KMS-11 (cell line): Measurements from ENCODE around the gene DDB1.

Experiments used
- H2AFZ ChIP-seq: fragments of 200-600 bp; sonication (generic); 2 replicates; pipeline ENCODE4 v1.6.1; 2016; ENCODE audit warnings: antibody characterized with exemption, mixed run types, low read depth
- H3K27ac ChIP-seq: fragments of 200-600 bp; sonication (generic); 2 replicates; pipeline ENCODE4 v1.6.1; 2016; ENCODE audit warnings: mild to moderate bottlenecking, mixed run types
- H3K27me3 ChIP-seq: fragments of 200-600 bp; sonication (generic); 2 replicates; pipeline ENCODE4 v1.6.1; 2017; ENCODE audit warnings: mild to moderate bottlenecking, low read depth, mixed run types, moderate library complexity; ENCODE audit not compliant: insufficient read depth
- H3K36me3 ChIP-seq: fragments of 200-600 bp; sonication (generic); 2 replicates; pipeline ENCODE4 v1.6.1; 2017; ENCODE audit warnings: mild to moderate bottlenecking, mixed run types; ENCODE audit not compliant: insufficient read depth
- H3K4me1 ChIP-seq: fragments of 200-600 bp; sonication (generic); 2 replicates; pipeline ENCODE4 v1.6.1; 2016; ENCODE audit warnings: mild to moderate bottlenecking, low read depth, mixed run types; ENCODE audit not compliant: poor library complexity, severe bottlenecking
- H3K4me2 ChIP-seq: fragments of 200-600 bp; sonication (generic); 2 replicates; pipeline ENCODE4 v1.7.0; 2016; ENCODE audit warnings: mild to moderate bottlenecking, mixed run types
- H3K4me3 ChIP-seq: fragments of 200-600 bp; sonication (generic); IDR thresholded peaks from 2 replicates; pipeline ENCODE4 v1.6.1; 2017; ENCODE audit warnings: low read depth, low read length, mixed read lengths; ENCODE audit not compliant: insufficient read depth
- H3K79me2 ChIP-seq: fragments of 200-600 bp; sonication (generic); 2 replicates; pipeline ENCODE4 v1.6.1; 2016; ENCODE audit warnings: low read depth, mixed run types; ENCODE audit not compliant: insufficient read depth
- H3K9ac ChIP-seq: fragments of 200-600 bp; sonication (generic); 2 replicates; pipeline ENCODE4 v1.6.1; 2016; ENCODE audit warnings: mild to moderate bottlenecking, mixed run types
- H4K20me1 ChIP-seq: fragments of 200-600 bp; sonication (generic); 2 replicates; pipeline ENCODE4 v1.6.1; 2016; ENCODE audit warnings: mild to moderate bottlenecking, mixed run types; ENCODE audit not compliant: insufficient read depth
- TF ChIP-seq, protein P1 (sequence below): fragments of 200-600 bp; sonication (generic); conservative IDR thresholded peaks from 2 replicates; pipeline ENCODE4 v1.6.1; 2017; ENCODE audit warnings: low read depth, mild to moderate bottlenecking, antibody characterized with exemption, low read length, moderate library complexity, mixed read lengths

The DDB1 gene

DNA sequence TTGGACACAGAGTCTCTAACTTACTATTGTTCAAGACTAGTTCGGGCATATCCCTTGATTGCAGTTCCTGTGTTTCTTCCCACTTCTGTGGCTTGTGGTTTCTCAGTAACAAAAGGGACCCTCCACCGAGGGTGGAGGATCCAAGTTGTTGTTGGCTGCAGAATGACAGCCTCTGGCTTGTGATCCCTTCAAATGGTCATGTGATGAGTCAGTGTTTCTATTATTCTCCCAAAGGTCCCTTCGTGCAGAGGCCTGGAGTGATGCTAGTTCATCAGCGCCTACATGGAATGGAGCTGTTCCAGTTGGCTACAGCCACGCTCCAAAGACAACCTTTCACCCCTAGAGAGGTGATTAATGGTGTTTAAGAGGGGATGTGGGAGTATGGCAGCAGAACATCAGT, 35.2 kb downstream of the DDB1 start:
- H3K9ac ChIP-seq = no peak overlapping the region; the same call in 1 of the 2 replicates
- H3K79me2 ChIP-seq = no peaks in the 10 kb centered on the region
- H3K4me2 ChIP-seq = peak overlapping the region; percentile 43
- H3K27me3 ChIP-seq = no peaks in the 10 kb centered on the region
- no peak overlapping the region for H2AFZ ChIP-seq
- TF ChIP-seq, protein P1, sequence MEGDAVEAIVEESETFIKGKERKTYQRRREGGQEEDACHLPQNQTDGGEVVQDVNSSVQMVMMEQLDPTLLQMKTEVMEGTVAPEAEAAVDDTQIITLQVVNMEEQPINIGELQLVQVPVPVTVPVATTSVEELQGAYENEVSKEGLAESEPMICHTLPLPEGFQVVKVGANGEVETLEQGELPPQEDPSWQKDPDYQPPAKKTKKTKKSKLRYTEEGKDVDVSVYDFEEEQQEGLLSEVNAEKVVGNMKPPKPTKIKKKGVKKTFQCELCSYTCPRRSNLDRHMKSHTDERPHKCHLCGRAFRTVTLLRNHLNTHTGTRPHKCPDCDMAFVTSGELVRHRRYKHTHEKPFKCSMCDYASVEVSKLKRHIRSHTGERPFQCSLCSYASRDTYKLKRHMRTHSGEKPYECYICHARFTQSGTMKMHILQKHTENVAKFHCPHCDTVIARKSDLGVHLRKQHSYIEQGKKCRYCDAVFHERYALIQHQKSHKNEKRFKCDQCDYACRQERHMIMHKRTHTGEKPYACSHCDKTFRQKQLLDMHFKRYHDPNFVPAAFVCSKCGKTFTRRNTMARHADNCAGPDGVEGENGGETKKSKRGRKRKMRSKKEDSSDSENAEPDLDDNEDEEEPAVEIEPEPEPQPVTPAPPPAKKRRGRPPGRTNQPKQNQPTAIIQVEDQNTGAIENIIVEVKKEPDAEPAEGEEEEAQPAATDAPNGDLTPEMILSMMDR = no peak
- H3K4me3 ChIP-seq = no peak overlapping the region
- peaks cover 61% of the 10 kb centered on the region for H3K4me1 ChIP-seq
- no peaks in the 10 kb centered on the region for H3K36me3 ChIP-seq
- no peaks in the 10 kb centered on the region for H4K20me1 ChIP-seq
- peak overlapping the region; percentile 42 for H3K27ac ChIP-seq

DNA sequence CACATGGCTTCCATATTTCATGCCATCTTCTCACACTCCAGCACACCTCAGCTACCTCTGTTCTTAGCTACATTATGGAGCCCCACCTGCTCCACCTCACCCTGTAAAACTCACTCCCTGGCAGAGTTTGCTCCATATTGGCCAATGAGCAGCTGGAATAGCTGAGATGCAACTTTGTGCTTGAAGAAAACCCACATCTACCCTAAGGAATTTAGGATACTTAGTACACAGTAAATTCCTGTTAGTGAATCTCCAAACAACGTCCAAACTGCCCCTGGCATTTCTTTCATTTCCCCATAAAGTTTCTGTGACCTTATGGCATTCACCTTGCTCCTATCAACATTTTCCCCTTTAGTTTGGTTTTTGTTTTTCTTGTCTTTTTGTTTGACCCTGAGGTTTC, 35.6 kb downstream of the DDB1 start:
- peak overlapping the region; percentile 42; the same call in 1 of the 2 replicates for H3K27ac ChIP-seq
- H3K4me2 ChIP-seq = peak overlapping the region; percentile 43

GRCh38 chr11:61295596-61295926, 37.3 kb downstream of the DDB1 start:
- Histone ChIP-seq H3K4me2 (peak overlapping the region; percentile 83; the same call in 1 of the 2 replicates), H3K9ac (no peak overlapping the region), H4K20me1 (no peaks in the 10 kb centered on the region), H3K79me2 (no peaks in the 10 kb centered on the region), H3K36me3 (no peaks in the 10 kb centered on the region), H2AFZ (no peak overlapping the region), H3K4me3 (no peak overlapping the region), H3K4me1 (peaks cover 63% of the 10 kb centered on the region), H3K27me3 (no peaks in the 10 kb centered on the region), H3K27ac (no peak overlapping the region)
- TF ChIP-seq, protein P1 = no peak

More for the DNA sequence above, 35.6 kb downstream of the DDB1 start:
- Histone ChIP-seq H3K27me3 (no peaks in the 10 kb centered on the region), H3K79me2 (no peaks in the 10 kb centered on the region), H3K36me3 (no peaks in the 10 kb centered on the region), H3K4me1 (peaks cover 65% of the 10 kb centered on the region), H3K9ac (no peak overlapping the region), H4K20me1 (no peaks in the 10 kb centered on the region), H3K4me3 (no peak overlapping the region), H2AFZ (no peak overlapping the region)
- TF ChIP-seq, protein P1 = no peak

GRCh38 chr11:61294717-61295595, 37.9 kb downstream of the DDB1 start, which contains the start of gene VWCE:
Gene VWCE, minus strand, starts transcription at chr11:61295316. Its CDS starts 279 bp downstream, at chr11:61295037.
- Histone ChIP-seq H3K79me2 (no peaks in the 10 kb centered on the region), H3K4me3 (peak within 1 kb of the TSS; percentile 62), H3K9ac (peak within 1 kb of the TSS; percentile 99), H3K4me1 (peaks cover 58% of the 10 kb centered on the region), H4K20me1 (no peaks in the 10 kb centered on the region), H3K27ac (peak within 1 kb of the TSS; percentile 93), H3K27me3 (no peaks in the 10 kb centered on the region), H3K4me2 (peak within 1 kb of the TSS; percentile 83), H2AFZ (peak within 1 kb of the TSS; percentile 19), H3K36me3 (no peaks in the 10 kb centered on the region)
- TF ChIP-seq, protein P1 = no peak
